ENCODE measurements around the gene COL4A2. TPM values are rescaled to one million over a fixed set of nuclear protein-coding genes. Genes with fewer than 3 reads are reported as not detected.
A peak's percentile ranks its signal among the peaks of the same experiment; 100 is the strongest.

COL4A2 gene
- polyA plus RNA-seq, 1 donor (not counting 4 experiments of a cell fraction or from before 2014, with no cell fraction given): 30.7 TPM

- H3K9me1 ChIP-seq (ENCODE audit: control insufficient read depth, extremely low read depth, insufficient read depth, low read length): peaks cover 5% of the 10 kb centered on the region
- H3K79me2 ChIP-seq (ENCODE audit: control insufficient read depth, insufficient read depth, low read length): peaks cover 21% of the 10 kb centered on the region
- no peaks in the 10 kb centered on the region for H3K9me3 ChIP-seq (ENCODE audit: control insufficient read depth, low read depth, low read length)
- H3K9ac ChIP-seq (ENCODE audit: control insufficient read depth, extremely low read depth, insufficient read depth, low read length): no peak overlapping the region
- H3K27me3 ChIP-seq (ENCODE audit: control insufficient read depth, extremely low read depth, insufficient read depth, low read length): no peaks in the 10 kb centered on the region
- H2AFZ ChIP-seq (ENCODE audit: control insufficient read depth, low read length): no peak overlapping the region
- H3K4me3 ChIP-seq (ENCODE audit: control insufficient read depth in 2 of 3, extremely low read depth in 1 of 3, insufficient read depth in 2 of 3, low read depth in 1 of 3, low read length in 3 of 3): no peak overlapping the region
- H3K4me2 ChIP-seq (ENCODE audit: control insufficient read depth, extremely low read depth, insufficient read depth, low read depth, low read length): no peak overlapping the region
- dilution Hi-C loops (cut with MboI; ENCODE audit: extremely low pct_ligation_motif_present, low sequenced_read_pairs): no loop called here
- H3K36me3 ChIP-seq (ENCODE audit: control insufficient read depth in 2 of 2, extremely low read depth in 1 of 2, insufficient read depth in 2 of 2, low read length in 2 of 2): peaks cover 0 to 4% of the 10 kb centered on the region in 2 experiments
- peak overlapping the region; percentile 67 for H3K27ac ChIP-seq (ENCODE audit: control insufficient read depth, insufficient read depth, low read length)
- FAIRE-seq (no peak), DNase-seq (ENCODE audit: low read depth, low spot score) (peak; percentile 50)
- TF ChIP-seq CTCF (optimal IDR thresholded peaks at IDR 0.05 in 1 of 3, IDR thresholded peaks at IDR 0.05 in 1 of 3, conservative IDR thresholded peaks at IDR 0.05 in 1 of 3; ENCODE audit: extremely low read depth in 1 of 3, insufficient read depth in 2 of 3, low read length in 3 of 3): no peak
- no peak for TF ChIP-seq EZH2 (IDR thresholded peaks at IDR 0.05; ENCODE audit: low read length)
- H3K4me1 ChIP-seq (ENCODE audit: control insufficient read depth, extremely low read depth, insufficient read depth, low read length): peaks cover 22% of the 10 kb centered on the region
- no peaks in the 10 kb centered on the region for H4K20me1 ChIP-seq (ENCODE audit: control insufficient read depth, extremely low read depth, insufficient read depth, low read length)
These were observed 75.1 kb downstream of the COL4A2 start for GRCh38 chr13:110382229-110382628.

GRCh38 chr13:110382830-110383229 lies 75.7 kb downstream of the COL4A2 start:
- peaks cover 21% of the 10 kb centered on the region for H3K79me2 ChIP-seq (ENCODE audit: control insufficient read depth, insufficient read depth, low read length)
- peaks cover 5% of the 10 kb centered on the region for H3K9me1 ChIP-seq (ENCODE audit: control insufficient read depth, extremely low read depth, insufficient read depth, low read length)
- no peak overlapping the region for H3K4me2 ChIP-seq (ENCODE audit: control insufficient read depth, extremely low read depth, insufficient read depth, low read depth, low read length)
- DNase-seq (ENCODE audit: low read depth, low spot score) (no peak), FAIRE-seq (no peak)
- peaks cover 28% of the 10 kb centered on the region for H3K4me1 ChIP-seq (ENCODE audit: control insufficient read depth, extremely low read depth, insufficient read depth, low read length)
- peak overlapping the region; percentile 67 for H3K27ac ChIP-seq (ENCODE audit: control insufficient read depth, insufficient read depth, low read length)
- H3K4me3 ChIP-seq (ENCODE audit: control insufficient read depth in 2 of 3, extremely low read depth in 1 of 3, insufficient read depth in 2 of 3, low read depth in 1 of 3, low read length in 3 of 3): no peak overlapping the region
- no peaks in the 10 kb centered on the region for H4K20me1 ChIP-seq (ENCODE audit: control insufficient read depth, extremely low read depth, insufficient read depth, low read length)
- H3K9me3 ChIP-seq (ENCODE audit: control insufficient read depth, low read depth, low read length): no peaks in the 10 kb centered on the region
- H3K9ac ChIP-seq (ENCODE audit: control insufficient read depth, extremely low read depth, insufficient read depth, low read length): no peak overlapping the region
- TF ChIP-seq EZH2 (IDR thresholded peaks at IDR 0.05; ENCODE audit: low read length) (no peak), CTCF (optimal IDR thresholded peaks at IDR 0.05 in 1 of 3, IDR thresholded peaks at IDR 0.05 in 1 of 3, conservative IDR thresholded peaks at IDR 0.05 in 1 of 3; ENCODE audit: extremely low read depth in 1 of 3, insufficient read depth in 2 of 3, low read length in 3 of 3) (no peak)
- H2AFZ ChIP-seq (ENCODE audit: control insufficient read depth, low read length): no peak overlapping the region
- dilution Hi-C loops (cut with MboI; ENCODE audit: extremely low pct_ligation_motif_present, low sequenced_read_pairs): no loop called here
- H3K27me3 ChIP-seq (ENCODE audit: control insufficient read depth, extremely low read depth, insufficient read depth, low read length): no peaks in the 10 kb centered on the region
- H3K36me3 ChIP-seq (ENCODE audit: control insufficient read depth in 2 of 2, extremely low read depth in 1 of 2, insufficient read depth in 2 of 2, low read length in 2 of 2): peaks cover 0 to 4% of the 10 kb centered on the region in 2 experiments

Measured in keratinocyte (primary cell).